ENCODE results near the gene AFF1. TPM values are rescaled to one million over a fixed set of nuclear protein-coding genes. Genes with fewer than 3 reads are reported as not detected.
A peak's percentile ranks its signal among the peaks of the same experiment; 100 is the strongest.

The AFF1 gene, protein sequence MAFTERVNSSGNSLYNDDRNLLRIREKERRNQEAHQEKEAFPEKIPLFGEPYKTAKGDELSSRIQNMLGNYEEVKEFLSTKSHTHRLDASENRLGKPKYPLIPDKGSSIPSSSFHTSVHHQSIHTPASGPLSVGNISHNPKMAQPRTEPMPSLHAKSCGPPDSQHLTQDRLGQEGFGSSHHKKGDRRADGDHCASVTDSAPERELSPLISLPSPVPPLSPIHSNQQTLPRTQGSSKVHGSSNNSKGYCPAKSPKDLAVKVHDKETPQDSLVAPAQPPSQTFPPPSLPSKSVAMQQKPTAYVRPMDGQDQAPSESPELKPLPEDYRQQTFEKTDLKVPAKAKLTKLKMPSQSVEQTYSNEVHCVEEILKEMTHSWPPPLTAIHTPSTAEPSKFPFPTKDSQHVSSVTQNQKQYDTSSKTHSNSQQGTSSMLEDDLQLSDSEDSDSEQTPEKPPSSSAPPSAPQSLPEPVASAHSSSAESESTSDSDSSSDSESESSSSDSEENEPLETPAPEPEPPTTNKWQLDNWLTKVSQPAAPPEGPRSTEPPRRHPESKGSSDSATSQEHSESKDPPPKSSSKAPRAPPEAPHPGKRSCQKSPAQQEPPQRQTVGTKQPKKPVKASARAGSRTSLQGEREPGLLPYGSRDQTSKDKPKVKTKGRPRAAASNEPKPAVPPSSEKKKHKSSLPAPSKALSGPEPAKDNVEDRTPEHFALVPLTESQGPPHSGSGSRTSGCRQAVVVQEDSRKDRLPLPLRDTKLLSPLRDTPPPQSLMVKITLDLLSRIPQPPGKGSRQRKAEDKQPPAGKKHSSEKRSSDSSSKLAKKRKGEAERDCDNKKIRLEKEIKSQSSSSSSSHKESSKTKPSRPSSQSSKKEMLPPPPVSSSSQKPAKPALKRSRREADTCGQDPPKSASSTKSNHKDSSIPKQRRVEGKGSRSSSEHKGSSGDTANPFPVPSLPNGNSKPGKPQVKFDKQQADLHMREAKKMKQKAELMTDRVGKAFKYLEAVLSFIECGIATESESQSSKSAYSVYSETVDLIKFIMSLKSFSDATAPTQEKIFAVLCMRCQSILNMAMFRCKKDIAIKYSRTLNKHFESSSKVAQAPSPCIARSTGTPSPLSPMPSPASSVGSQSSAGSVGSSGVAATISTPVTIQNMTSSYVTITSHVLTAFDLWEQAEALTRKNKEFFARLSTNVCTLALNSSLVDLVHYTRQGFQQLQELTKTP
- total RNA-seq, result 77.8 TPM
- long read RNA-seq, transcript AFF1-209 (3 exons, 480 nt), result major isoform, 21 of 39 reads
- long read RNA-seq, partial matches to known transcripts, result 3 of 39 reads
- long read RNA-seq, other reads (novel, unspliced or antisense), result 15 of 39 reads

DNA sequence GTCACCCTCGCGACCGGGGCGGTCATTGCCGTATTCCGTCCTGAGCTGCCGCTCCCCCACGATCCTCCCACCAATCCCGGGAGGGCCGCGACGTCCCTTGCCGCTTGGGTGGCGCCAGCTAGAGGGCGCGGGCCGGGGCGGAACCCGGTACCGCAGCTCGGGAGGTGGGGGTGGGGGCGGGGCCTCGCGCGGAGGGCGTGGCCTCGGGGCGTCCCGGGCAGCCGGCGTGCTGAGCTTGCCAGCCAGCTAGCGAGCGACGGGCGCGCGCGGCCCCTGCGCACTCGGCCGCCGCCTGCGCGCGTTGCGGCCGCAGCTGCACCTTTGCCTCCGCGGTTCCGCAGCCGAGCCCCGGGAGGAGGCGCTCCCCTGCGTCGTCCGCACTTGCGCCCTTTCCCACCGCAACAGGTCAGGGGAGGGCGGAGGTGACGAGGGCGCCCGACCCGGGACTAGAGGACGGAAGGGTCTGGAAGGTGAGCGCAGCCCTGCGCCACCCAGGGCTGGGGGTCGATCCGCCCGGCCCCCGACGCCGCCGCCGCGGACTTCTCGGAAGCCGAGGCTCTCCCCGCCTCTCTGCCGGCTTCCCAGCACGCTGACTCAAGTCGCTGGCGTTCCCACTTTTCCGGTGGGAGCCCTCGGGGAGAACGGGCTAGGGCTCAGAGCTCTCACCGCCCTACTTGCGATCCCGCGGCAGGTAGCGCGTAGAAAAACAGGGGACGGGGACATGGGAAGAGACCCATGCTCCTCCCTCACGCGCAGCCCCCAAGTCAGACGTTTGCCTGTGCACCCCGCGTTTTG lies at the start of gene AFF1:
Gene AFF1 (plus strand): TSS at position 241 of the 795 bp plus-strand sequence. CDS start 13,523 bp downstream, outside the sequence.
- DNase-seq (peak; percentile 96), ATAC-seq (peak; percentile 94)
- intact Hi-C loops (cut with micrococcal nuclease), result loop anchor here (5.0 kb wide), 2 partner anchors 72 to 157 kb away; no protein-coding TSS in a partner anchor

DNA sequence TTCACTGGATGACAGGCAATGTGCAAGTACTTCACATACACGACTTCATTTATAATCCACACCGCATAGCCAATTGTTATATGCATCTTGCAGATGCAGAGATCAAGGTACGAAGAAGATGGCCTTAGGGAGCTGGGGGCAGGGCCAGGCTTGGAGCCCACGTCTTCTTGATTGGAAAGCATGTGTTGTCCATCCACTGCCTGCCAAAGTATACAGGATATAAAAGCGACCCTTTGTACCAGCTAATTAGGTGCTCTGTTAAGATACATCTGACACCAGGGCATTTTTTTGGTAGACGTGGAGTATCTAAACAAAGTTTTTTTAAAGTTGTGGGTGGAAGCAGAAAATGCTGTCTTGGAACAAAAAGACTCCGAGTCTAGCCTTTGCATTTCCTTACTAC lies 44.0 kb upstream of the AFF1 start:
- no peak for DNase-seq
- no peak for ATAC-seq
- intact Hi-C loops (cut with micrococcal nuclease), result no loop called here

DNA sequence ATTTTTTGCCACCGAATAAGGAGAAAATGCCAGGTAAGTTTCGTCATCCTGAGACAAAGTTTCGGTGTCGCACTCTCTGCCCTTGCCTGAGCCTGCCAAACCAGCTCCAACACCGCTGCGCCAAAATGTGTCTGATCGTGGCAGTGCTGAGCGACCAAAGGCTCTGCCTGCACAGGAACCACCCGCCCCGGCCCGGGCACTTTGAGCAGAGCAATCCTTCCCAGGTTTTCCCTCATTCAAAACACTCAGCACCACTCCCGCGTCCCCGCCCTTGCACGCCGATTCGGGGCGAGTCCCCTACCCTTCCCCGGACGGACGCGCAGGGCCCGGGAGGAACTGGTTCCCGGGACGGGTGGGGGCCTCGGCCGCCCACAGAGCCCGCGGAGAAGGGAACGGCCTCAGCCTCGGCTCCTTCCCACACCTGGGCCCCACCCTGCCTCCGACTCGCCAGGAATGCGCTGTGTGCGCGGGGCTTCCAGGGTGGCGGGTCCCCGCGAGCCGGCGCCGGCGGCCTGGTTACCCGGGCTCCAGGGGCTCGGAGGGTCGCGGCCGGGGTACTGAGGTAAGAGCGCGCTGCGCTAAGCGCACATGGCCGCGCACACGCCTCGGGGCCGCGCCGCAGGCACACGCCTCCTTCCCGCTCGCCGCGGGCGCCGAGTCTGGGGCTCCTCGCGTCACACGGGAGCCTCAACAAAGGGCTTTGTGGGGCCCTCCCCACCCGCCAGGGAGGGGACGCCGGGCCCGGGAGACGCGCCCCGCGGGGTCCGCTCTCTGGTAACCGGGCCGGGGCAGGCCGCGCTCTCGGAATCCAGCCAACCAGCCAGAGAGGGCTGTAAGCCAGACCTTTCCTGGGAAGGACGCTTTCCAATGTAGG lies 42.8 kb upstream of the AFF1 start, which contains the start of gene C4orf36:
Gene C4orf36 (minus strand): TSS at position 661 of the 874 bp plus-strand sequence. CDS start 902 bp downstream, outside the sequence.
- ATAC-seq (peak; percentile 87), DNase-seq (peak; percentile 71)
- intact Hi-C loops (cut with micrococcal nuclease), result no loop called here

DNA sequence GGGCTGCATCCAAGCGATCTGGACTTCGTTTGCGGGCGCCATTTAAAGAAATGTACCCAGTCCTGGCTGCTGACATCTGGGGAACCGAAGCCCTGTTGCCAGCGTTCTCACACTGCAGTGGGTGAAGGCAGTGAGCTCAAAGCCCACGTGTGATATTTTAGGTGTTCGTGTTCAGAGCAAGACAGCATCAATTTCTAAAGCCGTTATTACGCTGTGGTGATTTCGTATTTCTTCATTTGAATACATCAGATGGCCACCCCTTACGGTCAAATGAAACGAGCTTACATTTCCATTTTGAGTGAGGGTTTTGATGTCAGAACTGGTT lies 42.2 kb upstream of the AFF1 start:
- ATAC-seq (no peak), DNase-seq (no peak)
- intact Hi-C loops (cut with micrococcal nuclease), result no loop called here

DNA sequence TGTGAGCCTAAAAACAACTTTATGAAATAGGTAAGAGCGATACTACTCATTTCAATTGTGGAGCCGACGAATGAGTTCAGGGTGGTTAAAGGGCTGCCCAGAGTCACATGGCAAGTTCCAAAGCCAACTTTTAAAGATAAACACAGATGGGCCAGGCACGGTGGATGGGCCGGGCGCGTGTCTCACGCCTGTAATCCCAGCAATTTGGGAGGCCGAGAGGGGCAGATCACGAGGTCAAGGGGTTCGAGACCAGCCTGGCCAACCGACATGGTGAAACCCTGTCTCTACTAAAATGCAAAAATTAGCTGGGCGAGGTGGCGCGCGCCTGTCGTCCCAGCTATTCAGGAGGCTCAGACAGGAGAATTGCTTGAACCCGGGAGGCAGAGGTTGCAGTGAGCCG lies 41.7 kb upstream of the AFF1 start:
- intact Hi-C loops (cut with micrococcal nuclease), result no loop called here
- ATAC-seq, result no peak

DNA sequence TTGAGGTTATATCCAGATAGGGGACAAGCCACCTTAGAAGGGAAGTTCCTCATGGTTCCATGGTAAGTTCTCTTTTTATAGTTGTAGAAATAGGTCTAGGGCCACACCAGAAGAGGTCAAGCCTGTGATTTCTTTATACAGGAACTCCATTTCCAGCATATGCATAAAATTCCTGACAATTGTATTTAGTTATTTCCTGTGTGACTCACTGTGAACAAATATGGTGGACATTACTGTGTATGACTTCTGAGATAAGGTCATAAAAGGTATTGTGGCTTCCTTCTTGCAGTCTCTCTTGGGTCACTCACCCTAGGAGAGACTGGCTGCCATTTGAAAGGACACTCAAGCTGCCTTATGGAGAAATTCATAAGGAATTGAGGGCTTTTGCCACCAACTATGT lies 40.4 kb upstream of the AFF1 start:
- intact Hi-C loops (cut with micrococcal nuclease), result loop anchor here (2.0 kb wide), 1 partner anchor 396 kb away; no protein-coding TSS in a partner anchor
- DNase-seq (no peak), ATAC-seq (no peak)

More for the DNA sequence above, 41.7 kb upstream of the AFF1 start:
- DNase-seq, result no peak

DNA sequence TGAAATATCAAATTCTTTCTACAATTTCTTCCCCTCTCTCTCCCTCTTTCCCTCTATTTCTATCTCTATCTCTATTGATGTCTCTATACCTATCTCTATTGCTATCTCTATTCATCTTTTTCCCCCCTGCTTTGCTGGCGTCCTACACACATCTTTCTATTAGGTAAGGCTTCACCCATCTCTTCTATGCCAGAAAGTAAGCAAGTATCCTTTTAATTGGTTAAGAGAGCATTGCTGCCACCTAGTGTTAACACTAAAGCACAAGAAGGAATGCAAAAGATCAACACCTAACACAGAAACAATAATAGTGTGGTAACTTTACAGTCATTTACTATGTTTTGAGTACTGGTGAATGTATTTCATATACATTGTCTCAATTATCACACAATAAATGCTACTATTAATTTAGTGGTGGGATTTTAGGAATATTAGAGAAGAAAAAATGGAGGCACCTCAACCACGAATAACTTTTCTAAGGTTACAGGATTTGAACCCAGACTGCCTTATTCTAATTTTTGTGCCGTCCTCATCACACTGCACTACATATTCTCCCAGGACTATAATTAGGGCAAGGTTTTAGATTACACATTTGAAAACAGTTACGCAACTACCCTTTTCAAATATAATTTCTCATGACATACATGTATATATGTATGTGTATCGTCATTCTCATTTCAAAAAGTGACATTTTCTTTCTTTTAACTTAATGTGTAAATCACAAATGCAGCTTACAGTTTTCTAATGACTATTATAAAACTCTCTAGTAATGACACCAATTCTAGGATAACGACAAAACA lies 38.9 kb upstream of the AFF1 start:
- no peak for DNase-seq
- peak; percentile 40 for ATAC-seq
- intact Hi-C loops (cut with micrococcal nuclease), result loop anchor here (2.0 kb wide), 1 partner anchor 397 kb away; no protein-coding TSS in a partner anchor

DNA sequence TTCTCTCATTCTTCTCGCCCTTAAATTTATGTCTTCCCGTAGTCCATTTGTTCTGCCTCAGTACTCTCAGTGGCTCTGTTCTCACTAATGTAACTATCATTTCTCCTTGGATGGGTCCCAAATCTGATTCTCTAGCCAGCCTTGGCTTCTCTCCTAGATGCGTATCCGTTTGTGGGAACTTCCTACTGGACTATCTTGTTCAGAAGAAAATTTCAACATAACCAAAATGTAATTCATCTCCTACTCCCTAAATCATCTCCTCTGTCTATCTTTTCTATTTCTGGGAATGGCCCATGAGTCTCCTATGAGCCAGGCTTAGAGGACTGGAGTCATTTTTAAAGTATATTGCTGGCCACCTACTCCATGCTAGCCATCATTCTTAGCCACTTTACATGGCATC lies 38.2 kb upstream of the AFF1 start:
- intact Hi-C loops (cut with micrococcal nuclease), result no loop called here
- ATAC-seq (no peak), DNase-seq (no peak)

DNA sequence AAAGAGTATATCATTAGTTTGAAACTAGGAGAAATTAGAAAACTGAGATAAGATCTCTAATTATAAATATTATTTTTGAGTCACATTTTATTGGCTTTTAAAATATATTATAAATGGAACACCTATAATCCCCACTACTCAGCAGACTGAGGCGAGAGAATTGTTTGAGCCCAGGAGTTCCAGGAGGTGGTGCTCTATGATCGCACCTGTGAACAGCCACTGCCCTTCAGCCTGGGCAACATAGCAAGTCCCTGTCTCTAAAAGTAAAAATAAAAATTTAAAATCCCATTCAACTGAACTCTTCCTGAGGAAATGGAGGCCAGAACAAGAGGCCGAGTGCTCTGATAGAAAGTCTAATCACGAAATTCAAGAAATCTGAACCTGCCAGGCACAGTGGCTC lies 36.2 kb upstream of the AFF1 start:
- DNase-seq, result no peak
- intact Hi-C loops (cut with micrococcal nuclease), result no loop called here
- no peak for ATAC-seq

DNA sequence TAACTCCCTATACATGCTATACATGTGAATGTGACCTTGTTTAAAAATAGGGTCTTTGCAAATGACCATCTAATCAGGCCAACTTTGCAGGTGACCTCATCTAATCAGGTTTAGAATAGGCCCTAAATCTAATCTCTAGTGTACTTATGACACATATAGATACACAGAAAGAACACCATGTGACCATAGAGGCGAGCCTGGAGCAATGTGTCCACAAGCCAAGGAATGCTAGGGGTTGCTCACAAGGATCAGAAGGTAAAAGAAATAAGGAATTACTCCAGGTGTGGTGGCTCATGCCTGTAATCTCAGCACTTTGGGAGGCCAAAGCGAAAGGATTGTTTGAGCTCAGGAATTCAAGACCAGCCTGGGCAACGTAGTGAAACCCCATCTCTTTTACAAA lies 32.9 kb upstream of the AFF1 start:
- ATAC-seq (no peak), DNase-seq (no peak)
- intact Hi-C loops (cut with micrococcal nuclease), result no loop called here

DNA sequence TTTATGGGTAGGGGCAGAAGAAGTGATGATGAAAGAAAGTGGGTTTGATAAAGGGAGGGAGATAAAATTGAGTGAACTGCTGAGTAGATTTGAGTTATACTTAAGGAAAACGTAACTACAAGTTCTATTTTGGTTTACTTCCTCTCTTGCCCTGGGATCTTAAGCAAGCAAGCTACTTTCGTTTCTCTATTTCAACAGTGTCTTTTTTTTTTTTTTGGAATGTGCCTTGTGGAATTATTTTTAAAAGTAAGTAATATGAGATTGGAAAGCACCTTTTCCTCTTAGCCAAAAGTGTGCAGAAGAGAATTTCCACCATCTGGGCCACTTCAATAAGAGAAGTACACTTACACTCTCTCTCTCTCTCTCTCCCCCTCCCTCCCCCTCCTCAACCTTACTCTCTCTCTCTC lies 26.6 kb upstream of the AFF1 start:
- DNase-seq (no peak), ATAC-seq (peak; percentile 16)
- intact Hi-C loops (cut with micrococcal nuclease), result no loop called here

DNA sequence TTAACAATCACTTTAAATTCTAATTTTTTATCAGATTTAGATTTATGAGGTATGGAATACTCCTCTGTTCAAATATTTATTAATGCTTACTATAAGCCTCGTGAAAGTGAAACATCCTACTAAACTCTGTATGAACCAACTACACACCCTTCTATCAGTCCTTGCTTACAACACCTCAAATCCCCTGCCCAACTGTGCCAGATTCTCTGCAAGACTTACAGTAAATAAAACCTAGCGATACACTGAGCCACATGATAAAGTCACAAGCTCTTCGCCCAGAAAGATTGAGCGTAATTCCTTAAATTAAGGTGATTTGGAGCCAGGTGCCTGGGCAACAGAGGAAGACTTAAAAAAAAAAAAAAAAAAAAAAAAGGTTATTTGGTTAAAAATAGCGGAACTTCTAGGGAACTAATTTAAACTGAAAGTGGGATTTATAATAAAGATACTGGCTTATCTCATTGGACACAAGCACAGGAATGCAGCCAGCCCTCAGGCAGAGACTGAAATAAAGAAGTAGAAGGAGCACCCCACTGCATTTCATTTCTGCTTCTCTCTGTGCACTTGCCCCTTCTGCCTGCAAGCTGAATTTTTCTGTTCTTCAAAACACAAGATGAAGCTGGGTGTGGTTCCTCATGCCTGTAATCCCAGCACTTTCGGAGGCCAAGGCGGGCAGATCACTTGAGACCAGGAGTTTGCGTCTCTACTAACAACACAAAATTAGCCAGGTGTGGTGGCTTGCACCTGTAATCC lies 25.1 kb upstream of the AFF1 start:
- ATAC-seq (peak; percentile 29), DNase-seq (no peak)
- intact Hi-C loops (cut with micrococcal nuclease), result no loop called here

DNA sequence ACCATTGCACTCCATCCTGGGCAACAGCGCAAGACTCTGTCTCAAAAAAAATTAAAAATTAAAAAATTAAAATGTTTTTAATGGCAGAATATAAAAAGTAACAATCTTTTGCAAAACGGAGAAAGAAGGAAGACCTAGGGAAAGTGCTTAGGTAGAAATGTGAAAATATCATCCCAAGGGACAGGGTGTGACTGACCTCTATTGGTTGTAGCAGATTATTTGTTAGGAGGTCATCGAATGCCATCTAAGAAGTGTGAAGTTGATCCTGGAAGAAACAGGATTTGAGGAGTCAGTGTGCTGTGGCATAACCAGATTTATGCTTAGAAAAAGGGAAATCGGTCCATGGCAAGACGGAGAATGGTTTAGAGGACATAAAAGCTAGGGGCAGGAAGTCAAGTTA lies 24.4 kb upstream of the AFF1 start:
- intact Hi-C loops (cut with micrococcal nuclease), result no loop called here
- ATAC-seq (no peak), DNase-seq (no peak)

DNA sequence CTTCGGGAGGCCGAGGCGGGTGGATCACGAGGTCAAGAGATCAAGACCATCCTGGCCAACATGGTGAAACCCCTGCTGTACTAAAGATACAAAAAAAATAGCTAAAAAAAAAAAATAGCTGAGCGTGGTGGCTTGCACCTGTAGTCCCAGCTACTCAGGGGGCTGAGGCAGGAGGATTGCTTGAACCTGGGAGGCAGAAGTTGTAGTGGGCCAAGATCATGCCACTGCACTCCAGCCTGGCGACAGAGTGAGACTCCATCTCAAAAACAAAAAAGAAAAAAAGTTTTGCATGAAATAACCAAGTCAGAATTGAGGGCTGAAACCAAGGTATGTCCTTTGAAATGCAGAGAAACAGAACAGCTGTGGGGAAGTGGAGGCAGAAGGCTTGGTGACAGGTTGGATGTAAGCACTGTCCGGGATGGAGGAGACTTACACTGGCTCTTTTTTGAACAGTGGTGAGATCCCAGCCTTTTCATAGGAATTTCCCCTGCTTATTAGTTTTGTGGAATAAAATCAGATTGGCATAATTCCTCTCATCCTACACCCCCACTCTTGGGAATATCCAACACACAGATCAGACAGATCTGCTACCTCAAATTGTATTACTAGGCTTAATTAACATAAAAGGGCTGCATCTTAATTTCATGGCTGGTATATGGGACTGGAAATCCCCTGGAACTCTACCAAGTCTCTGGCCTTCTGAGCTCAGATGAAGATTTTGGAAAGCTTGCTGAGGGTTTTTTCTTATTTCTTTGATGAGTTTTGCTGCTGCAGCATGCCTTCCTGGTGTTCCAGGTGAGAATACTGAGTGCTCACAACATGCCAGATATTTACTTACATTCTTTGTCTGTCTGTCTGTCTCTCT lies 23.8 kb upstream of the AFF1 start:
- intact Hi-C loops (cut with micrococcal nuclease), result no loop called here
- ATAC-seq (no peak), DNase-seq (no peak)

DNA sequence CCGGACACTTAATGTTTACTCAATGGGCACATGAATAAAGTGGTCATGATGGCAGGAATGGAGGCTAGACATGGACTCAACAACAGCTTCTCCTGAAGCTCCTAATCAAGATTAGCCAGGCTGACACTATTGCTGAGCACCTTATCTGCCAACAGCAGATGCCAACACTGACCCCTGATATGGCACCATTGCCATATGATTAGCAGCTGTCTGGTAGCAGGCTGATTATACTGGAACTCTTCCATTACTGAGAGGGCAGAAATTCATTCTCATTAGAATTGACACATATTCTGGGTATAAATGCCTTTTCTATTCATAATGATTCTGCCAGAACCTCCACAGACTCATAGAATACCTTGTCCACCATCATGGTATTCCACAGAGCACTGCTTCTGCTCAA lies 18.4 kb upstream of the AFF1 start:
- DNase-seq, result no peak
- no peak for ATAC-seq
- intact Hi-C loops (cut with micrococcal nuclease), result no loop called here

Data from left ventricle myocardium superior (tissue), 1 donor.